IPS-18c (cell line): ENCODE results near the gene PCBD2.

Source experiments
- H3K4me3 ChIP-seq: 2 replicates; pipeline ENCODE4 v1.7.0; 2013; ENCODE audit warnings: low read depth, mild to moderate bottlenecking, low read length, moderate library complexity; ENCODE audit not compliant: insufficient read depth
- H3K9me3 ChIP-seq: one replicate; pipeline ENCODE4 v1.6.1; 2013; ENCODE audit warnings: mild to moderate bottlenecking, low read length, moderate library complexity; ENCODE audit not compliant: control insufficient read depth, insufficient read depth

The PCBD2 gene

DNA sequence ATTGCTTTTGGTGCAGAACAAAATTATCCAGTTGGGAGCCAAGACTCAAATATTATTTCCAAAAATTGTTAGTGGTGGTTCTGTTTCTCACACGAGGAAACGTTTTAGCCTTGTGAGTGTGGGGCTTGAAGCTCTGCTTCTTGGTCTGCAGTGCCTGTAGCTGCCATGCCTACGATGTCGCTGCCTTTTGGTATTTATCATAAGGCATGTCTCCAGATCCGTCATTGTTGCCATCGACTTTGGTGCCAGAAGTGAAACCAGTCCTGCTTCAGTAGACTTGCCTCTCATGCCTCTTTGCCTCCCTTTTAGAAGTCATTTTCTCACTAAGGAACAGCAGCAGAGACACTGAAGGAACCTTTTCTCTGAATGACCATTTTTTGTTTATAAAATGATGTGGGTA lies 33.1 kb downstream of the PCBD2 start:
- Histone ChIP-seq H3K4me3 (no peak overlapping the region), H3K9me3 (no peaks in the 10 kb centered on the region)

DNA sequence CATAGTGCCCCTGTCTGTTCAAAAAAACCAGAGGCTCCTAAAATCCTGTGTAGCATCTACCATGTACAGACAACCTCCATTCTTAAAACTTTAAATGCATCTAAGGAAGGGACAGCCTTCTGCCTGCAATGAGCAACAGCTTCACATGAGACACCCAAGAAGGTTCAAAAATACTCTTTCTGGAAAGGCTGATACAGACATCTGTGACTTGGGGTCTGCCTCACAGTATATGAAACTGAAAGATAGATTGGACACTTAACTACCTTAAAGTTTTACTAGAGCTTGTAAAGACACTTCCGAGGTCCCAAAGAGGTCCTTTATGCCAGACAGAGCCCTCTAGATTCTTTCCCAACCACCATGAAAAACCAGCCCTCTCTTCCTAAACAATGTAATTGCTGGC lies 34.6 kb downstream of the PCBD2 start:
- Histone ChIP-seq H3K9me3 (no peaks in the 10 kb centered on the region), H3K4me3 (no peak overlapping the region)

DNA sequence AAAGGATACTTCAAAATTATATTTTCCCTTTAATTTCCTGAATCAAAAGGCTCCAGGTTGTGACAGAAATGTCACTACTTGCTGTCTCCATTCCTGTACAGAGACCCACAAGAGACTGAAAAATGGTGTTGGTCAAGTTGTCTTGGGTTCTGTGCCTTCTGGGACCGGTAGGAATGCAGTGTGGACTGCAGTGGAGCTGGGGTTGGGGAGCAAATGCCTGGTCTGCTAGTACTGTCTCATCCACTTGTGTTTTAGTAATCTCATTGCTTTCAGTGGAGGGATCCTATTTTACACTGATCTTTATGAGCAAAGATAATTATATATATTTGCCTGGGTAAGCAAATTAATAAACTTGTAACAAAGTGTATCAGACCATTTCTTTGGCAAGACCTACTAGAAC lies 38.6 kb downstream of the PCBD2 start:
- Histone ChIP-seq H3K4me3 (no peak overlapping the region), H3K9me3 (no peaks in the 10 kb centered on the region)

DNA sequence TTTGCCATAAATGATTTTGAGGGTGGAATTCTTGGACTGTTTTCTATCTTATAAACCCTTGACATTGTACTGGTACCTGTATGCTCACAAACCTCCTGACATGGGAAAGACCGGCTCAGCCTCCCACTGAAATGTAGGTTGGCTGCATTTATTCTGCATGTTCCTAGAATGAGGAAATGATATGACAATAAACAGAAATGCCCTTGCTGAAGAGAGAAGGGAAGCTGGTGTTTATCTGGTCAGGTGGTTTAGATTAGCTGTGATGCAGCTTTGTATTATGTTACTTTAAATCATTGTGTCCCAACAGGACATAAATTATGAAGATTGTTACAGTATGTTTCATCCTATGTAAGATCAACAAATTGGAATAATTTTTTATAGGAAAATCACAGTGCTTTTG lies 39.7 kb downstream of the PCBD2 start:
- Histone ChIP-seq H3K4me3 (no peak overlapping the region), H3K9me3 (no peaks in the 10 kb centered on the region)

DNA sequence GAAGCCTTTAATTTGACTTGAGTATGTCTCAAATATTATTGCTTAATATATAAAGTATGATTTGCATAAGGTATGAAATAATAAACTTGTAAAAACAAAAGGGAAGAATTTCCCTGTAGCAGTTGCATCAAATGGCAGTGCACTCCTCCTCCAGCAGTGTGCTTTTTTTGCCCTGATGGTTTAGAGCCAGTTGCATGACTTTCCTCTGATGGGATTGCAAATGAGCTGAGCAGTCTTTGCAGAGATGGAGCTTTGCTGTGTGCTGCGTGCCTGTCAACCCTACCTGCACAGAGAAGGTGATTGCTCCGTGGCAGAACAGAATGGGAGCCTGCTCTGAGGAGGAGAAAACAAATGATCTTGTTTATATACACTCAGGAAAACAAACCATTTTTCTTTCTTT lies 40.1 kb downstream of the PCBD2 start:
- Histone ChIP-seq H3K4me3 (no peak overlapping the region), H3K9me3 (no peaks in the 10 kb centered on the region)

DNA sequence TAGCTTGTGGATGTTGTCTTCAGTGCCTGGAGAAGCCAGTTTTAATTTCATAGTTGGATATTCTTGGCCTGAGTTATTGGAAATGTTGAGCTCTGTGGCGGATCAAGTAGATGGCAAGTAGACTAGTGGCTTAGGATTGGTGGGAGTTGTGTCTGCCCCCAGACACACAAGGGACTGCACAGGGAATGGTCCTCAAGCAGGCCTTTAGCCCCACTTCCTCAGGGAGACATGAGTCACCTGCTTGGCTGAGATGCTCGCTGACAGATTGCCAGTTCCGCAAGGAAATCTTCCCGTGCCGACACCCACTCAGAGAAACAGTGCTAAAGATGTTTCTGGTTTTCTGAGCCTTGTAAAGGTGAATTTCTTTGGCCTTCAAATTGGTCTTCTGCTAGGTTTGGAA lies 44.0 kb downstream of the PCBD2 start:
- Histone ChIP-seq H3K9me3 (no peaks in the 10 kb centered on the region), H3K4me3 (no peak overlapping the region)

GRCh38 chr5:134949316-134949715 lies 44.4 kb downstream of the PCBD2 start:
- Histone ChIP-seq H3K4me3 (no peak overlapping the region), H3K9me3 (no peaks in the 10 kb centered on the region)

DNA sequence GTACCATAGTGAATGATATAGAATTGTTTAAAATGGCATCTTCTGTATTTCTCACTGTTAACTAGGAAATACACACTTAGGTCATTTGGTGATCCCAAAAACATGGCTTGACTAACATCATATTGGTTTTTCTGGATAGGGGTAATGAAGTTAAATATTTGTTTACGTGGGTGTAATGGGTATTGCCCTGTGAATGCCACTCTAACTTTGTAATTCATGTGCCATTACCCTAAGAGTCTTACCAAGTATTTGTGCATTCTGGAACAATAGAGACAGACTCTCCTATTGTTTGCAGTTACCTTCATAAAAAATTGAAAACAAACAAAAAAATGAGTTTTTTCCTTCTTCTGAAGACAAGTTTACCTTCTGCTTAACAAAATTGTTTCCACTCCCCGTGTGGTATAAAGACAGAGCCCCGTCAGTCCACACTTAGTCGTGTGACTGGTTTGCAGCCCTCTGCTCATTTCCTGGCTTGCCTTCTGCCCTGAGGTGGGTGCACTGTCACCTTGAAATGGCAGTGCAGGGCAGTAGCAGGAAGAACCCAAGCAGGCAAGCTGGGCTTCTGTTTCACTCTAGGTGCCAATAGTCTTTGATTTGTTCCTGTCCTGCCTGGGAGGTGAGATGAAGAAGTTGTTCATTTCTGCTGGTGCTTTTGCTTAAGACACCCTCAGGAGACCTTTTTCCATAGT lies 53.1 kb downstream of the PCBD2 start:
- Histone ChIP-seq H3K9me3 (no peaks in the 10 kb centered on the region), H3K4me3 (no peak overlapping the region)

DNA sequence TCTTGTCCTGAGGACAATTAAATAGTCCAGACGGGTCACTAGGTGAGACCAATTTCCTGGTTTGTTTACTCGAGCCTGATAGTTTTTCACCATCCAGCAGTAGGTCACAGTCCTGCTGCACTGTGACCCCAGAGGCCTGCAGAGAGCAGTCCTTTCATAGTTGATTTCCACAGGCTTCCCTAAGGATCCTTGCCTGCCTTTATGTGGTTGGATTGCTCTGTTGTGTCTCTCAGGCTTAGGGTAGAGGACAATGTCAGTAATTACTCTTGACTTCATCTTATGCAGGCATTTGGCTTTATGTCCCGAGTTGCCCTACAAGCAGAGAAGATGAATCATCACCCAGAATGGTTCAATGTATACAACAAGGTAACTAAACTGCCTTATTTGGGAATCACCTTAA lies 53.8 kb downstream of the PCBD2 start:
- Histone ChIP-seq H3K9me3 (no peaks in the 10 kb centered on the region), H3K4me3 (no peak overlapping the region)

DNA sequence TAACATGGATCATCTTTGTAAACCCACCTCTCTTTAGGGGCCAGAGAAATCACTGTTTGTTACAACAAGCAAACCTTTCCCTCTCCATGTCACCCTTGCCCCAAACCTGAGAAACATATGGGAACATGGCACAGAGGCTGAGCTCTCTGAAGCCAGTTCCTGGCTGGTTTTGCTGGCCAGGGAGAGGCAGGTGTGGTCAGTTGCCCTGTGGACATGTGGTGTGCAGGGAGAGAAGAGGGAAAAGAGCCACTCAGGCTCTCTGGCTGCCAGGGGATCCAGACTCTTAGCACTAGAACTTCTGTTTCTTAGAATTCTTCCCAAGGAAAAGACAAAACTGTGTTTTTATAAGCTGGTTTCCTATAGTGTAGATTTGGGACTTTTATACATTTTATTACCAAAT lies 58.2 kb downstream of the PCBD2 start:
- Histone ChIP-seq H3K4me3 (no peak overlapping the region), H3K9me3 (no peaks in the 10 kb centered on the region)

GRCh38 chr5:134964359-134965270 lies 59.7 kb downstream of the PCBD2 start:
- no peak overlapping the region for H3K4me3 ChIP-seq
- H3K9me3 ChIP-seq, result no peaks in the 10 kb centered on the region

- H3K9me3 ChIP-seq, result no peaks in the 10 kb centered on the region
- H3K4me3 ChIP-seq, result no peak overlapping the region
Observed at GRCh38 chr5:134965271-134965825, 60.4 kb downstream of the PCBD2 start.

GRCh38 chr5:134967607-134968006 lies 62.7 kb downstream of the PCBD2 start, which contains the start of gene CATSPER3:
TSS of gene CATSPER3 (plus strand) at chr5:134967907. CDS start at chr5:134967992, 85 bp downstream.
- Histone ChIP-seq H3K4me3 (no peak within 1 kb of the TSS), H3K9me3 (no peaks in the 10 kb centered on the region)

DNA sequence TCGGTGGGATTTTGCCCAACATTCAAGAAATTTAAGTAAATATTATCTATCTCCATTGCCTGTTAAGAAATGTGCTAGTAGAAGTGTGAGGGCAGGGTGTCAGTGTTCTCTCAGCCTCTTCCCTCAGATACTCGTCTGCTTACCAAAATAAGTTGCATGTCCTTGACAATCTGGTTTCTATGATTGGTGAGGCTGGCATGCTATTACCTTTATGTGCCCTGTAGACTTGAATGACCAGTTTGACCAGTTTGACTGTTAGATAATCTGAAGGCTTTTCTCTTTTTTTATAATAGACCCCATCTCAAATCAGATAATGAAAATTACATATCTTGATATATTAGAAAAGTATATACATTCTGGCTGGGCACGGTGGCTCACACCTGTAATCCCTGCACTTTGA lies 63.1 kb downstream of the PCBD2 start:
- Histone ChIP-seq H3K4me3 (no peak overlapping the region), H3K9me3 (no peaks in the 10 kb centered on the region)

DNA sequence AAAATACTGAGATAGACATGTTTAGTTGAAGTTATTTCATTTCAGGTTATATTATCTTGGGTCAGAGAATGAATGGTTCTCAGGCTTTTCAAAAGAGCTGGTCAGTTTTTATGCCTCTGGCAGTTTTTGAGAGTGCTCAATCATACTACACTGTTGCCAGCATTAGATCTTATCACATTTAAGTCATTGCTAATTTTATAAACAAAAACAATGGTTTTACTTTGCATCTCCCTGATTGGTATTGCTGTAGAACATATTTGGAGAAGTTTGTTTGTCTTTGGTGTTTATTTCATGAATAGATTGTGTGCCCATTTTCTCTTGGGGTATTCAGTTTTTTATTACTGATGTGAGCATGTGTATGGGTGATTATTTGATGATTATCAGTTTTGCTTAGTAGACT lies 64.2 kb downstream of the PCBD2 start:
- no peak overlapping the region for H3K4me3 ChIP-seq
- H3K9me3 ChIP-seq, result no peaks in the 10 kb centered on the region

DNA sequence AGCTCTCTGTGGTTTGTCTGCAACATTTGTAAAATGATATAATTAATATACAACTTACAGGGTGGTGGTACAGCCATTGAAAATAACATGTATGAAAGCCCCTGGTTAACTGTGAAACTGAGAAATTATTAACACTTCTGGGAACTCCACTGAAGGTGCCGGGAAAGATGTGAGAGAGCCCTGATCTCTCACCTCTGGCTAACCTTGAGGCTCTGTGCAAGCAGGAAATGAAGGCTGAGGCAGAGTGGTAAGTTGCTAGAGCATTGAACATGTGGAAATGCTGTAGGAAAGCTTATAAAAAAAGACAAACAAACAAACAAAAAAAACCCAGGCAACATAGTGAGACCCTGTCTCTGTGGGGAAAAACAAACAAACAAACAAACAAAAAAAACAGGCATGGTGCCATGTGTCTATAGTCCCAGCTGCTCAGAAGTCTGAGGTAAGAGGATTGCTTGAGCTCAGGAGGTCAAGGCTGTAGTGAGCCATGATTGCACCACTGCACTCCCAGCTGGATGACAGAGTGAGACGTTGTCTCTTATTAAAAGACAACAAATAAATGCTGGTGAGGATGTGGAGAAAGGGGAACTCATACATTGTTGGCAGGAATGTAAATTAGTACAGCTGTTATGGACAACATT lies 70.3 kb downstream of the PCBD2 start:
- Histone ChIP-seq H3K9me3 (peaks cover 7% of the 10 kb centered on the region), H3K4me3 (no peak overlapping the region)

GRCh38 chr5:134975843-134976242 lies 70.9 kb downstream of the PCBD2 start:
- H3K4me3 ChIP-seq, result no peak overlapping the region
- H3K9me3 ChIP-seq, result peaks cover 7% of the 10 kb centered on the region

DNA sequence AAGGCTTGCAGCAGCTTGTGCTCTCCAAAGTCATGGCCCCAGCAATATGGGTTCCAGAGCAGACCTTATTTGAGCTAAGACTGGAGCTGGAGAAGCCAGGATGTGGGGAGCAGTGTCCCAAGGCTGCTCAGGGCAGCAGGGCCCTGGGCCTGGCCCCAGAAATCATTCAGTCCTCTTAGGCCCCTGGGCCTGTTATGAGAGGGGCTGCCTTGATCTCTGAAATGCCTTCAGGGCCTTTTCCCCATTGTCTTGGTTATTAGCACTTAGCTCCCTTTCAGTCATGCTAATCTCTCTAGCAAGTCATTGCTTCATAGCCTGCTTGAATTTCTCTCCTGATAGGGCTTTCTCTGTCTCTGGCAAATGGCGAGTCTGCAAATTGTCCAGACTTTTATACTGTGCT lies 71.9 kb downstream of the PCBD2 start:
- H3K9me3 ChIP-seq, result peaks cover 7% of the 10 kb centered on the region

More for the DNA sequence above, 71.9 kb downstream of the PCBD2 start:
- H3K4me3 ChIP-seq, result no peak overlapping the region
